Small intestine (tissue), 7 donors: Measurements from ENCODE around the gene EPB41. TPM values are rescaled to one million over a fixed set of nuclear protein-coding genes. Genes with fewer than 3 reads are reported as not detected.
A peak's percentile ranks its signal among the peaks of the same experiment; 100 is the strongest.

ENCODE experiments used
- DNase-seq, 2 donors: peaks; one replicate each; pipeline versions ENCODE4 v3.0.0 to v3.0.0-alpha.2; 2013
- FAIRE-seq: peaks from 2 replicates; lab custom pipeline; 2012; peaks lifted over from hg19 to GRCh38; lab: Jason Lieb, UNC
- H3K27ac ChIP-seq, 3 donors: one replicate each; pipeline ENCODE4 v1.5.1; 2013; ENCODE audit warnings: low read length in 2 of 3, mild to moderate bottlenecking in 2 of 3, control low read depth in 1 of 3, inconsistent platforms in 1 of 3, low read depth in 1 of 3, moderate library complexity in 1 of 3
- H3K27me3 ChIP-seq, 3 donors: one replicate each; pipeline ENCODE4 v1.6.1; 2013; ENCODE audit warnings: low read length in 3 of 3, inconsistent platforms in 1 of 3; ENCODE audit not compliant: control insufficient read depth in 3 of 3, insufficient read depth in 3 of 3
- H3K36me3 ChIP-seq, 3 donors: one replicate each; pipeline ENCODE4 v1.6.1; 2013; ENCODE audit warnings: low read length in 3 of 3, inconsistent platforms in 1 of 3, low read depth in 1 of 3, mild to moderate bottlenecking in 1 of 3, moderate library complexity in 1 of 3; ENCODE audit not compliant: control insufficient read depth in 3 of 3, insufficient read depth in 2 of 3
- H3K4me1 ChIP-seq, 3 donors: one replicate each; pipeline ENCODE4 v1.6.1; 2013; ENCODE audit warnings: low read length in 2 of 3, inconsistent platforms in 1 of 3, low read depth in 1 of 3, mild to moderate bottlenecking in 1 of 3, moderate library complexity in 1 of 3; ENCODE audit not compliant: control insufficient read depth in 3 of 3, insufficient read depth in 2 of 3
- H3K4me3 ChIP-seq, 3 donors: one replicate each; pipeline ENCODE4 v1.5.1; 2013; ENCODE audit warnings: low read length in 3 of 3, control low read depth in 1 of 3, inconsistent platforms in 1 of 3, low read depth in 1 of 3, mild to moderate bottlenecking in 1 of 3, moderate library complexity in 1 of 3
- H3K9me3 ChIP-seq, 2 donors: one replicate each; pipeline ENCODE4 v1.6.1; 2013; ENCODE audit warnings: low read depth in 1 of 2, low read length in 1 of 2; ENCODE audit not compliant: control insufficient read depth in 2 of 2, insufficient read depth in 1 of 2
- WGBS, 3 donors: extraction: QIAGEN DNeasy Blood & Tissue Kit; methylation state at CpG; one replicate each; pipeline ENCODE4 v1.1.7; 2013; 5-methylcytosine and 5-hydroxymethylcytosine counted together
- polyA plus RNA-seq, 4 donors: library from polyadenylated mRNA; stranded (reverse) in 3 of 4; unstranded in 1 of 4; fragments of 200-250 nt in 3 of 4; fragments of 120-200 nt in 1 of 4; gene quantifications; one replicate each; pipeline versions ENCODE4 v1.2.1 to v1.2.3, GENCODE V29; 2013
- donor health status: healthy with polysubstance abuse.
- donor health status: control.
- donor health status: control.
- donor health status: Bipolar disorder and iron deficiency.
- donor health status: healthy.

The EPB41 gene
- polyA plus RNA-seq, 4 donors: 14.9 to 77.9 (median 20.5) TPM

GRCh38 chr1:28965271-28965870 lies 51.0 kb downstream of the EPB41 start:
- no peak overlapping the region for H3K4me3 ChIP-seq
- no peak for DNase-seq
- no peaks in the 10 kb centered on the region for H3K9me3 ChIP-seq
- H3K27ac ChIP-seq: no peak overlapping the region
- no peaks in the 10 kb centered on the region for H3K27me3 ChIP-seq
- H3K36me3 ChIP-seq: peaks cover 0 to 4% (median 0%) of the 10 kb centered on the region in 3 donors
- no peak for FAIRE-seq
- WGBS, 3 donors: 69 to 86% (median 72%) methylated on average over 1 of the region's 1 CpG
- H3K4me1 ChIP-seq: peaks cover 0 to 5% (median 2%) of the 10 kb centered on the region in 3 donors

- H3K9me3 ChIP-seq: no peaks in the 10 kb centered on the region
- H3K4me3 ChIP-seq: no peak overlapping the region
- H3K27me3 ChIP-seq: no peaks in the 10 kb centered on the region
- WGBS, 3 donors: 9 to 64% (median 16%) methylated on average over 2 of the region's 2 CpGs
- peaks cover 0 to 4% (median 0%) of the 10 kb centered on the region in 3 donors for H3K36me3 ChIP-seq
- FAIRE-seq (no peak), DNase-seq (peak; percentile 52)
- H3K4me1 ChIP-seq: peaks cover 0 to 5% (median 2%) of the 10 kb centered on the region in 3 donors
- no peak overlapping the region for H3K27ac ChIP-seq
Measured at GRCh38 chr1:28966617-28967016, 52.2 kb downstream of the EPB41 start.

GRCh38 chr1:28971980-28972771 lies 57.8 kb downstream of the EPB41 start:
- Histone ChIP-seq H3K4me3 (no peak overlapping the region), H3K4me1 (peaks cover 0 to 2% (median 0%) of the 10 kb centered on the region in 3 donors), H3K36me3 (peaks cover 0 to 4% (median 0%) of the 10 kb centered on the region in 3 donors), H3K9me3 (no peaks in the 10 kb centered on the region), H3K27ac (no peak overlapping the region), H3K27me3 (no peaks in the 10 kb centered on the region)
- WGBS, 3 donors: 83 to 89% (median 85%) methylated on average over 9 of the region's 9 CpGs
- FAIRE-seq (no peak), DNase-seq (no peak)

- DNase-seq: peak in 1 of 2 donors; percentile 44
- Histone ChIP-seq H3K36me3 (peaks cover 0 to under 1% (median 0%) of the 10 kb centered on the region in 3 donors), H3K4me3 (no peak overlapping the region), H3K4me1 (peaks cover 0 to 2% (median 0%) of the 10 kb centered on the region in 3 donors), H3K9me3 (no peaks in the 10 kb centered on the region), H3K27me3 (no peaks in the 10 kb centered on the region), H3K27ac (no peak overlapping the region)
- FAIRE-seq: no peak
- 25 to 62% (median 35%) methylated on average over 3 of the region's 3 CpGs for WGBS, 3 donors
Measured at GRCh38 chr1:28973596-28974421, 59.4 kb downstream of the EPB41 start.

- Histone ChIP-seq H3K9me3 (no peaks in the 10 kb centered on the region), H3K36me3 (no peaks in the 10 kb centered on the region), H3K27me3 (no peaks in the 10 kb centered on the region), H3K4me1 (peaks cover 0 to 2% (median 0%) of the 10 kb centered on the region in 3 donors), H3K27ac (no peak overlapping the region), H3K4me3 (no peak overlapping the region)
- WGBS, 3 donors: 82 to 95% (median 88%) methylated on average over 2 of the region's 2 CpGs
- FAIRE-seq (no peak), DNase-seq (no peak)
Measured at GRCh38 chr1:28974432-28974831, 60.1 kb downstream of the EPB41 start.

GRCh38 chr1:28976248-28976647 lies 61.9 kb downstream of the EPB41 start:
- Histone ChIP-seq H3K36me3 (peaks cover 0 to 2% (median 2%) of the 10 kb centered on the region in 3 donors), H3K4me1 (peaks cover 0 to 2% (median 0%) of the 10 kb centered on the region in 3 donors), H3K27me3 (no peaks in the 10 kb centered on the region), H3K9me3 (no peaks in the 10 kb centered on the region), H3K4me3 (no peak overlapping the region), H3K27ac (no peak overlapping the region)
- DNase-seq: no peak
- 93 to 99% (median 97%) methylated on average over 2 of the region's 2 CpGs for WGBS, 3 donors
- FAIRE-seq: no peak

- Histone ChIP-seq H3K27me3 (no peaks in the 10 kb centered on the region), H3K36me3 (peaks cover 0 to 7% (median 2%) of the 10 kb centered on the region in 3 donors), H3K27ac (no peak overlapping the region), H3K4me3 (no peak overlapping the region), H3K9me3 (peaks cover 0 to 12% of the 10 kb centered on the region in 2 donors), H3K4me1 (no peaks in the 10 kb centered on the region)
- FAIRE-seq: no peak
- no peak for DNase-seq
- WGBS, 3 donors: 83 to 95% (median 91%) methylated on average over 3 of the region's 3 CpGs
Measured at GRCh38 chr1:28981210-28981609, 66.8 kb downstream of the EPB41 start.

GRCh38 chr1:28982198-28982597 lies 67.8 kb downstream of the EPB41 start:
- Histone ChIP-seq H3K36me3 (peaks cover 0 to 7% (median 2%) of the 10 kb centered on the region in 3 donors), H3K27me3 (no peaks in the 10 kb centered on the region), H3K4me3 (no peak overlapping the region), H3K4me1 (no peaks in the 10 kb centered on the region), H3K9me3 (peaks cover 0 to 12% of the 10 kb centered on the region in 2 donors), H3K27ac (no peak overlapping the region)
- no peak for FAIRE-seq
- WGBS, 3 donors: 89 to 96% (median 95%) methylated on average over 6 of the region's 6 CpGs
- DNase-seq: no peak
